HCT116 (cell line): ENCODE data around the gene DHX16.

Experiments used
- EZH2 ChIP-seq: fragments of 200-600 bp; sonication (generic); IDR thresholded peaks from 2 replicates; pipeline ENCODE4 v1.6.1; 2017; ENCODE audit warnings: antibody characterized with exemption, mixed run types
- EZH2phosphoT487 ChIP-seq: fragments of 200-600 bp; IDR thresholded peaks from 2 replicates; pipeline ENCODE4 v1.6.1; 2018; ENCODE audit warnings: antibody characterized with exemption, borderline replicate concordance
- POLR2A ChIP-seq: IDR thresholded peaks from 2 replicates; pipeline ENCODE4 v1.7.0; 2011; ENCODE audit warnings: borderline replicate concordance; ENCODE audit not compliant: insufficient read depth, insufficient read length; ENCODE audit errors: extremely low read depth
- POLR2AphosphoS5 ChIP-seq: IDR thresholded peaks from 2 replicates; pipeline ENCODE4 v1.6.1; 2011; ENCODE audit warnings: mild to moderate bottlenecking, low read depth, low read length, moderate library complexity
- SP1 ChIP-seq: IDR thresholded peaks from 2 replicates; pipeline ENCODE4 v1.6.1; 2012; ENCODE audit warnings: low read depth
- TF ChIP-seq, protein P1 (sequence below), 3 experiments: fragments of 200-600 bp in 1 of 3; sonication (generic) in 1 of 3; IDR thresholded peaks in 2 of 3; conservative IDR thresholded peaks in 1 of 3; 2 replicates each; pipeline ENCODE4 v1.5.1; 2012 to 2017; ENCODE audit warnings: low read depth in 2 of 3, low read length in 2 of 3, antibody characterized with exemption in 1 of 3, borderline replicate concordance in 1 of 3, control low read depth in 1 of 3, mild to moderate bottlenecking in 1 of 3, mixed read lengths in 1 of 3, mixed run types in 1 of 3, moderate library complexity in 1 of 3; ENCODE audit not compliant: insufficient read depth in 1 of 3

DNA sequence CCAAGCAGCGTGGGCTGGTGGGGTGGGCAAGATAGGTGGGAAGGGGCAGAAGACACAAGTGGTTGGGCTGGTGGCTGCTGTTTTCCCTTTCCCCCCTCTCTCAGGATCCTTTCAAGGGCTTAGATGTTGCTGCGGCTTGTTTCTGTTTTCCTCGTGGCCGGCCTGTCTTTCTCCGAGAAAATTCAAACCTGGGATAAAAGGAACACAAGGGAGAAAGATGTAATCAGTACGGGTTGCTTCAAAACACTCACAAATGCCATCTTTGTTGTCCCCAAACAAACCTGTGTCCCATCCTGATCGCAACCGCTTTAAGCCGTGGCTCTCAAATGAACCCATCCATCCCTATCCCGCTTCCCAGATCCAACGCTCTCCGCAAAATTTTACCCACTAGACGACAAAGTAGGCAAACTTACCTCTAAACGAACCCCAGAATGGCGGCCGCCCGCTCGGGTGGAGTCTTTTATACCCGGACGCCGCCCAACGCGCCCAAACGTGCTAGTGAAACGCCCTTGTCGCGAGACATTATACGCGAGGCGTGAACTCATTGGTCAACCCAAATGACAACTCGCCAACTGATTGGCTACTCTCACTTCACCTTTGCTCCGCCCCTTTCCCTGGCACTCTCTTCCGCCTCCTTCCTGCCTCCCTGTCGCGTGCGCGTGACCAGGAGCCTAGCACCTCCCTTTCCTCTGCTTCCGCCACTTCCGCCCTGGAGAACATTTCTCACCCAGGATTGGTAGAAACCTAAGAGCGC, 55.8 kb downstream of the DHX16 start, which contains the start of gene PPP1R10:
- TF ChIP-seq, protein P1, sequence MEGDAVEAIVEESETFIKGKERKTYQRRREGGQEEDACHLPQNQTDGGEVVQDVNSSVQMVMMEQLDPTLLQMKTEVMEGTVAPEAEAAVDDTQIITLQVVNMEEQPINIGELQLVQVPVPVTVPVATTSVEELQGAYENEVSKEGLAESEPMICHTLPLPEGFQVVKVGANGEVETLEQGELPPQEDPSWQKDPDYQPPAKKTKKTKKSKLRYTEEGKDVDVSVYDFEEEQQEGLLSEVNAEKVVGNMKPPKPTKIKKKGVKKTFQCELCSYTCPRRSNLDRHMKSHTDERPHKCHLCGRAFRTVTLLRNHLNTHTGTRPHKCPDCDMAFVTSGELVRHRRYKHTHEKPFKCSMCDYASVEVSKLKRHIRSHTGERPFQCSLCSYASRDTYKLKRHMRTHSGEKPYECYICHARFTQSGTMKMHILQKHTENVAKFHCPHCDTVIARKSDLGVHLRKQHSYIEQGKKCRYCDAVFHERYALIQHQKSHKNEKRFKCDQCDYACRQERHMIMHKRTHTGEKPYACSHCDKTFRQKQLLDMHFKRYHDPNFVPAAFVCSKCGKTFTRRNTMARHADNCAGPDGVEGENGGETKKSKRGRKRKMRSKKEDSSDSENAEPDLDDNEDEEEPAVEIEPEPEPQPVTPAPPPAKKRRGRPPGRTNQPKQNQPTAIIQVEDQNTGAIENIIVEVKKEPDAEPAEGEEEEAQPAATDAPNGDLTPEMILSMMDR (IDR thresholded peaks at IDR 0.05 in 2 of 3, conservative IDR thresholded peaks at IDR 0.05 in 1 of 3; ENCODE audit: borderline replicate concordance in 1 of 3, insufficient read depth in 1 of 3, low read depth in 2 of 3, low read length in 2 of 3) = no peak
- TF ChIP-seq EZH2phosphoT487 (no peak), SP1 (no peak), POLR2A (peak; percentile 99), POLR2AphosphoS5 (peak; percentile 100), EZH2 (no peak)
